ENCODE data around the gene GPHN.
"Not testable (repeated sequence)": the region's sequence is repeated elsewhere in the genome, so short reads cannot be mapped to it uniquely, and the experiment has no call there.

GPHN gene

GRCh38 chr14:66790101-66790500, 282.2 kb downstream of the GPHN start:
- no peak for DNase-seq (ENCODE audit: low read depth in 2 of 2)

- DNase-seq (ENCODE audit: low read depth in 2 of 2), result no peak
Observed at GRCh38 chr14:66802962-66803361, 295.0 kb downstream of the GPHN start.

GRCh38 chr14:66804141-66804540, 296.2 kb downstream of the GPHN start:
- DNase-seq (ENCODE audit: low read depth in 2 of 2), result no peak

- no peak for DNase-seq (ENCODE audit: low read depth in 2 of 2)
Observed at GRCh38 chr14:66813636-66814035, 305.7 kb downstream of the GPHN start.

- no peak for DNase-seq (ENCODE audit: low read depth in 2 of 2)
Observed at GRCh38 chr14:66815687-66816086, 307.7 kb downstream of the GPHN start.

GRCh38 chr14:66824251-66824650, 316.3 kb downstream of the GPHN start:
- no peak for DNase-seq (ENCODE audit: low read depth in 2 of 2)

GRCh38 chr14:66827182-66827581, 319.2 kb downstream of the GPHN start:
- DNase-seq (ENCODE audit: low read depth in 2 of 2), result no peak

- no peak for DNase-seq (ENCODE audit: low read depth in 2 of 2)
Observed at GRCh38 chr14:66831173-66831572, 323.2 kb downstream of the GPHN start.

- DNase-seq (ENCODE audit: low read depth in 2 of 2), result no peak
Observed at GRCh38 chr14:66833816-66834215, 325.9 kb downstream of the GPHN start.

GRCh38 chr14:66837436-66837835, 329.5 kb downstream of the GPHN start:
- not testable (repeated sequence) for DNase-seq (ENCODE audit: low read depth in 2 of 2)

- no peak for DNase-seq (ENCODE audit: low read depth in 2 of 2)
Observed at GRCh38 chr14:66842911-66843512, 335.1 kb downstream of the GPHN start.

- DNase-seq (ENCODE audit: low read depth in 2 of 2), result no peak
Observed at GRCh38 chr14:66850258-66850888, 342.4 kb downstream of the GPHN start.

- no peak for DNase-seq (ENCODE audit: low read depth in 2 of 2)
Observed at GRCh38 chr14:66853311-66853710, 345.4 kb downstream of the GPHN start.

GRCh38 chr14:66857867-66858266, 349.9 kb downstream of the GPHN start:
- DNase-seq (ENCODE audit: low read depth in 2 of 2), result no peak

- DNase-seq (ENCODE audit: low read depth in 2 of 2), result no peak
Observed at GRCh38 chr14:66859063-66859671, 351.2 kb downstream of the GPHN start.

- DNase-seq (ENCODE audit: low read depth in 2 of 2), result no peak
Observed at GRCh38 chr14:66881596-66881995, 373.6 kb downstream of the GPHN start.

- DNase-seq (ENCODE audit: low read depth in 2 of 2), result no peak
Observed at GRCh38 chr14:66884149-66884548, 376.2 kb downstream of the GPHN start.

GRCh38 chr14:66900719-66901118, 392.8 kb downstream of the GPHN start:
- no peak for DNase-seq (ENCODE audit: low read depth in 2 of 2)

GRCh38 chr14:66910311-66910840, 402.4 kb downstream of the GPHN start:
- no peak for DNase-seq (ENCODE audit: low read depth in 2 of 2)

GRCh38 chr14:66916421-66916820, 408.5 kb downstream of the GPHN start:
- no peak for DNase-seq (ENCODE audit: low read depth in 2 of 2)

GRCh38 chr14:66918527-66918926, 410.6 kb downstream of the GPHN start:
- no peak for DNase-seq (ENCODE audit: low read depth in 2 of 2)

GRCh38 chr14:66920196-66920595, 412.2 kb downstream of the GPHN start:
- no peak for DNase-seq (ENCODE audit: low read depth in 2 of 2)

GRCh38 chr14:66923251-66923650, 415.3 kb downstream of the GPHN start:
- no peak for DNase-seq (ENCODE audit: low read depth in 2 of 2)

Data from fibroblast of skin of left quadriceps (primary cell).